HG02943 (cell line): Measurements from ENCODE around the gene STRIT1.
"Not testable (repeated sequence)": the region's sequence is repeated elsewhere in the genome, so short reads cannot be mapped to it uniquely, and the experiment has no call there.

ENCODE experiments used
- ATAC-seq: cut with Tn5 transposase; IDR thresholded peaks from one replicate; pipeline ENCODE4 v1.9.1; 2021; ENCODE audit warnings: mild to moderate bottlenecking, low read depth, moderate library complexity; ENCODE audit not compliant: unreplicated experiment

Gene STRIT1

DNA sequence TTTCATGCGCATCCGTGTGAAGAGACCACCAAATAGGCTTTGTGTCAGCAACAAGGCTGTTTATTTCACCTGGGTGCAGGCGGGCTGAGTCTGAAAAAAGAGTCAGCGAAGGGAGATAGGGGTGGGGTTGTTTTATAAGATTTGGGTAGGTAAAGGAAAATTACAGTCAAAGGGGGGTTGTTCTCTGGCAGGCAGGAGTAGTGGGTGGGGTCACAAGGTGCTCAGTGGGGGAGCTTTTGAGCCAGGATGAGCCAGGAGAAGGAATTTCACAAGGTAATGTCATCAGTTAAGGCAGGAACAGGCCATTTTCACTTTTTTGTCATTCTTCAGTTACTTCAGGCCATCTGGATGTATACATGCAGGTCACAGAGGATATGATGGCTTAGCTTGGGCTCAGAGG is 19.0 kb downstream of the STRIT1 start:
- not testable (repeated sequence) for ATAC-seq

DNA sequence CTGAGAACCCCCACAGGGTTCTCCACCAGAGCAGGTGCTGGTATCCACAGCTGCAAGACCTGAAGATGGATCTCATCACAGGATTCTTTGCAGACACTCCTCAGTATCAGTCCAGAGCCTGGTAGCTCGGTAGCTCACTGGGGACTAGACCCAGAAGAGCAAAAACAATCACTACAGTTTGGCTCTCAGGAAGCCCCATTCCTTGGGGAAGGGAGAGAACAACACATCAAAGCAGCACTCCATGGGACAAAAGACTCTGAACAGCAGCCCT is 22.2 kb downstream of the STRIT1 start:
- ATAC-seq, result no peak

DNA sequence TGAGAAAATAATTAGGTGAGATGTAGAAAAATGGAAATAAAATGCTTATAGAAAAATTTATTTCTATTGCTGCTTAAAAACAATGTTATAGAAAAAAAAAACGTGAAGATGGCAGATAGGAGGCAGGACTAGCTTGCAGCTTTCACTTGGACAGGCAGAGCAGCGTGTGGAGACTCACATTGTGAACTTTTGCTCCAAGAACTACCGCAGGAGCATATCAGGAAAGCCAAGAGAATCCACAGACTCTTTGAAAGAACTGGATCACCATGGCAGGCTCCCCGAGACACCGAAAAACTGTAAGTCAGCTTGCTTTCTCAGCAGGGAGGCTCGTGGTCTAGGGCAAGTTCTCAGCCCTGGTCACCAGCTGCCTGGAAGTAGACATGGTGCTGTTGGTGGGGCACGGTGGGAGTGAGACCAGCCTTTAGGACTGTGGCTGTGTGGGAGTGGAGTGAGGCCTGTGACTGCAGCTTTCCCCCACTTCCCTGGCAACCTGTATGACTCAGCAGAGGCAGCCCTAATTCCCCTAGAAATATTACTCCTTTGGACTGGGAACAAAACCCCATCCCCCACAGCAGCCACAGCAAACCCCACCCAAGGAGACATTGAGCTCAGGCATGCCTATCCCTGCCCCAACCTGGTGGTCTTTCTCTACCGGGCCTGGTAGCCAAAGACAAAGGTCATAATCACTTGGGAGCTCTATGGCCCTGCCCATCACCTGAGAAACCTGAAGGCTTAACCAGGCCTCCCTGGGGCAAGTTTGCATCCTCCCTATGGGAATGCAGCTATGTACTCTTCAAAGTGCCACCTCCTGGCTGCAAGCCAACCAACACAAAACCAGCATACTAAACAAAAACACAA is 22.8 kb downstream of the STRIT1 start:
- no peak for ATAC-seq

DNA sequence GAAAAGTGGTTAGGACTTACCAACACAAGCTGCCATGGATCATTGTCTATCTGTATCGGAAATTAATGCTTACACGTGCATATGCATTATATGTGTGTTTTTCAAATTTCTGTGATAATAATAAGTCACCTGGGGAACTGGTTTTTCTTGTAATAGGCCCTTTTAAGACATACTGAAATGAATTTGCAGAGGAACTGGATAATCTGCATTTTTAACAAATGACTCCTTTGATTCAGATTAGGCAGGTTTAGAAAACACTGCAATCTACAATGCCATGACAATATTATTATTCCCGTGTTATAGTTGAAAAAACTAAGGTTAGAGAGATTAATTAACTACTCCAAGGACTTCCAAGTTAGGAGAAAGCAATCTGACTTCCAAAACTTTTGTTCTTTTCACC is 23.4 kb downstream of the STRIT1 start:
- no peak for ATAC-seq

DNA sequence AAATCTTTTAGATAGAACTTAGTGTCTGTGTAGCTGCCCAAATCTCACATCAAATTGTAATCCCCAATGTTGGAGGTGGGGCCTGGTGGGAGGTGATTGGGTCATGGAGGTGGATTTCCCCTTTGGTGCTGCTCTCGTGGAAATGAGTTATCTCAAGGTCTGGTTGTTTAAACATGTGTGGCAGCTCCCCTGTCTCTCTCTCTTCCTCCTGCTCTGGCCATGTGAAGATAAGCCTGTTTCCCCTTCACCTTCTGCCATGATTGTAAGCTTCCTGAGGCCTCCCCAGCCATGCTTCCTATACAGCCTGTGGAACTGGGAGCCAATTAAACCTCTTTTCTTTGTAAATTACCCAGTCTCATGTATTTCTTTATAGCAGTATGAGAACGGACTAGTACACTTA is 30.6 kb downstream of the STRIT1 start:
- not testable (repeated sequence) for ATAC-seq

DNA sequence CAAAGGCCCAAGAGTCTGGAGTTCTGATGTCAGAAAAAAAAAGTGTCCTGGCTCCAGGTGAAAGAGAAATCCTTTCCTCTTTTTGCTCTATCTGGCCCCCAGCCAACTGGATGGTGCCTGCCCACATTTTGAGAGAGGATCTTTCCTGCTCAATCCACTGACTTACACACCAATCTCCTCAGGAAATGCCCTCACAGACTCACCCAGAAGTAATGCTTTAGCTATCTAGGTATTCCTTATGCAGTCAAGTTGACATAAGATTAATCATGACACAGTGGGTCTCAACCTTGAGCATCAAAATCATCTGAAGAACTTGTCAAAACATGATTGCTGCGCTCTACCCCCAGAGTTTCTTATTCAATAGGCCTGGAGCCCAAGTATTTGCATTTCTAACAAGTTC is 31.2 kb downstream of the STRIT1 start:
- ATAC-seq, result no peak

DNA sequence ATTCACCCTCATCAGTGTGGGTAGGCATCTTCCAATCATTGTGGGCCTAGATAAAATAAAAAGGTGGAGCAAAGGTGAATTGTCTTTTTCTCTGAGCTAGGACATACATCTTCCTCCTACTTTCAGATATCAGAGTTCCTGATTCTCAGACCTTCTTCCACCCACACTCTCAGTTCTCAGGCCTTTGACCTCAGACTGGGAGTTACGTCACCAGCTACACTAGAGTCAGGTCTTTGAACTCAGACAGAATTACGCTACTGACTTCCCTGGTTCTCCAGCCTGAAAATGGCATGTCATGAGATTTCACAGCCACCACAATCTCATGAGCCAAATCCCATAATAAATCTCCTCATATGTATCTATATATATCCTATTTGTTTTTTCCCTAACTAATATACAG is 39.0 kb downstream of the STRIT1 start:
- no peak for ATAC-seq

DNA sequence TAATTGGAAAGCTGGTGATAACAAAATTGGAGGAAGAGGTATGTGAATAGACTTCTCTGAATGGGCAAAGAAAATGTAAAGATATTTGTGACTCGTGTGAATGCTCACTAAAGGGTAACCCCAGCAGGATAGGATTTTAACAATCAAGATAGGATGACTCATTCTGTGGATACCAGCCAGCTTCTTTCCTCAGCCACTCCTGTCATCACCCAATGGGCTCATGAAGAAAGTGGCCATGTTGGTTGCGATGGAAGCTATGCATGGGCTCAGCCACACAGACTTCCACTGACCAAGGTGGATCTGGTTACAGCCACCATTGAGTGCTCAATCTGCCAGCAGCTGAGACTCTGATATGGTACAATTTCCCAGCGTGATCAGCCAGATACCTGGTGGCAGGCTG is 40.9 kb downstream of the STRIT1 start:
- no peak for ATAC-seq

DNA sequence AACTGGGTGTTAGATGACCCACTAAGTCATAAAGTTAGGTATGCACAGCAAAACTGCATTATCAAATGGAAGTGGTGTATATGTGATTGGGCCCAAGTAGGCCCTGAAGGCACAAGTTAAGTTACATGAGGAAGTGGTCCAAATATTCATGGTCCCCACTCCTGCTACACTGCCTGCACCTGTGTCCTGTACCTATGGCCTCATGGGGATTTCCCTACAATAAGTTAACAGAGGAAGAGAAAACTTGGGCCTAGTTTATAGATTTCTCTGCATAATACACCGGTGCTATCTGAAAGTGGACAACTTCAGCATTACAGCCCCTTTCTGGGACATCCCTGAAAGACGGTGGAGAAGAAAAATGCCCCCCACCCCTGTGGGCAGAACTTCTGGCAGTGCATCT is 41.5 kb downstream of the STRIT1 start:
- ATAC-seq, result no peak

DNA sequence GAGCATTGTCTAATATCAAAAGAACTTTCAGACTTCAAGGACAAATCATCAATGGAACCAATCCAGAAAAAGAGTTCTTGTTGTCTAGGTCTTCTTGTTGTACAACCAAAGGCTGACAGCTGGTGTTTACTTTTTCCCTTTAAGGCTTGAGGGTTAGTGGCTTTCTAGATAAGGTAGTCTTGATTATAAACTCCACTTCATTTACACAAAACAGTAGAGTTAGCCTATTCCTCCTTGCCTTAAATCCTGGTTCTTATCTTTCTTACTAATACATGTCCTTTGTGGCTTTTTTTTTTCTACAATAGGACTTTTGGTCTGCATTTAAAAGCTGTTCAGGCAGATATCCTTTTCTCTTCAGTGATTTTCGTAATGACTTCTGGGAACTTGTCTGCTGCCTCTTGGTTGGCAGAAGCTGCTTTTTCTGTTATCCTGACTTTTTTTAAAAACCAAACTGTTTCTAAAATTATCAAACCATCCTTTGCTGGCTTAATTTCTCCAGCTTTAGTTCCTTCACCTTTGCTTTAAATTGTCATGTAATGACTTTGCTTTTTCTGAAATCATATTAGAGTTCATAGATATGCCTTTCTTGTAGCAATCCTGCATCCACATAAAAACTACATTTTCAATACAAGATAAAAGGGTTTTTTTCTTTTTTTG is 44.8 kb downstream of the STRIT1 start:
- no peak for ATAC-seq

DNA sequence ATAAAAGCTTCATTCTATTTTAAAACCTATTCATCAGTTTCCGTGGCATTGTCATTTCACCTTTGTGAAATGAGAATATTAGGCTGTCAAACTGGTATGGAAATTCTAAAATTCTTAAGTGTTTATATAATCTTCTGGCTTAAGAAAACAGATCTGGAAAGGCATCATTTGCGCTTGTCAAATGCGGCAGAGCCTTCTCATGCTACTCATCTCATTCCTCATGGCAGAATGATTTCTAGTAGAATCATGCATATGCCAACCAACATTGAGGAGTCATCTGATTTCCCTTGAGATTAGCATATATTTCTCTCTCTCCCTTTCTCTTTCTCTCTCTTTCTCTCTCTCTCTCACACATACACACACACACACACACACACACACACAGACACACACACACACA is 48.8 kb downstream of the STRIT1 start:
- ATAC-seq, result no peak

DNA sequence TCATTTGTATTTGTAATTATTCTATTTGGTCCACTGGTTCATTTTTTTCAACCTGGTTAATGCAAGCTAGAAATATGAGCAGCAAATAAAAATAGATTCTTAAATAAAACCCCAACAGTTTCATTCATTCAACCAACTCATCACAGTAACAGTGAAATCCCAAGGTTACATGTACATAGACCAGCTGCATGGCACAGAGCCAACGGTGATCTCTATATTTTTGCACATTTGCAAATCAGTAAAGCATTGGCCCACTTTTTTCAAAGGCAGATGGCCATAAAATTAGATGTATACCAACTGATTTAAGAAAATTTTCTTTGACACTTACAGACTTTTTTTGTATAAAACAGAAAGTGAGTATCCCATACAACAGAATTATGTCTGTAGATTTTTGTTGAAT is 49.3 kb downstream of the STRIT1 start:
- no peak for ATAC-seq

DNA sequence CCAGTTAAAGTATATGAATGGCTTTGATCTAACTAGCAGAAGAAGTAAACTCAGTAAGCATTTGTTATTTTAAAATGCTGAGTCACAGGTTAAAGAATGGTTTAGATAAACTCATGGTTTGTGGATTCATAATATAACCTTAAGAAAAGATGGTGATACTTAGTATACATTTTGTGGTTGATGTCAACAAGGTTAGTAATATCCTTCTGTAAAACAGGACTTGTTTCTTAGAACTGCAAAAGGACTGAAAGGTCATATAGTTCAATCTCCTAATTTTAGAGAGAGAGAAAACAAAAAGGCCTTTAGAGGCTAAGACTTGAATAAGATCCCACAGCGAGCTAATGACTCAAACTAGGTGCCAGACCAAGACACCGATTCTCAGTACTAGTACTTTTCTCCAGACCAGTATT is 50.0 kb downstream of the STRIT1 start:
- ATAC-seq, result no peak

DNA sequence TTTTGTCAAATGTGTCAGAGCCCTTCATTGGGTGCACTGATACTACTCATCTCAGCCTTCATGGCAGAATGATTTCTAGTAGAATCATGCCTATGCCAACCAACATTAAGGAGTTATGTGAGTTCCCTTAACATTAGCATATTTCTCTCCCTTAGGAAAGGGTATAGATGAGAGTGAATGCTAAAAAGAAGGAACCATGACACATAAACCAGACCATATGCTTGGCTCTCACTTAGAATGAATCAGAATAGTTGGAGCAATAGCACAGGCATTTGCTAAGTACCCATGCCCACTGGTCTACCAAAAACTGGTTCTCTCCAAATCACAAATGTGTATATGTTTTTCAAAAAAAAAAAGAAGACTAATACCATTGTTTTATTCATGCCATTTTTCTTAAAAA is 51.1 kb downstream of the STRIT1 start:
- no peak for ATAC-seq

DNA sequence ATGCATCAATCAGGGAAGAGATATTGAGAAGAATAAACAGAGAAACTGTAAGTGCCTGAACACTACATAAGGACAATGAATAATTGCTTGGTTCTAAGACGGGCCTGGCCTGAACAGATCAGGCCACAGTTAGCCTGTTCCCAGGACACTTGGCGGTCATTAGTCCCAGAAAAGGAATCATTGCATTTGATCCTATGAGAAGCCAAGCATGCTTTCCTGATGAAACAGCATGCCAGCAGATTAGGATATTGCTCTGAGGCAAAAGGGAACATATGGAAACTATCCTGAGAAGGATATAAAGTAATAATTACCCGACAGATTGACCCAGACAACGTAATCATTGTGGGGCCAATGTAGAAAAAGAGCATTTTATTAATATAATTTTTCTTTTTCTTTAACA is 51.9 kb downstream of the STRIT1 start:
- no peak for ATAC-seq
